Smooth muscle cell (in vitro differentiated cells): ENCODE data around the gene APOL5. TPM values are rescaled to one million over a fixed set of nuclear protein-coding genes. Genes with fewer than 3 reads are reported as not detected.

Source experiments
- DNase-seq: peaks from one replicate; lab custom pipeline; 2025; ENCODE audit not compliant: unreplicated experiment; lab: John Stamatoyannopoulos, UW
- H2AFZ ChIP-seq: fragments of 200-600 bp; sonication (generic); 2 replicates; pipeline ENCODE4 v1.6.0; 2016; ENCODE audit warnings: antibody characterized with exemption, low read depth, mild to moderate bottlenecking
- H3F3A ChIP-seq: fragments of 200-600 bp; sonication (generic); 2 replicates; pipeline ENCODE4 v1.6.0; 2017; ENCODE audit warnings: antibody characterized with exemption, low read depth
- H3K27ac ChIP-seq: fragments of 200-600 bp; sonication (generic); 2 replicates; pipeline ENCODE4 v1.5.1; 2016; ENCODE audit warnings: low read depth, mild to moderate bottlenecking
- H3K27me3 ChIP-seq: fragments of 200-600 bp; sonication (generic); 2 replicates; pipeline ENCODE4 v1.6.1; 2016; ENCODE audit warnings: low read depth, mild to moderate bottlenecking
- H3K36me3 ChIP-seq: fragments of 200-600 bp; sonication (generic); 2 replicates; pipeline ENCODE4 v1.5.1; 2016; ENCODE audit warnings: low read depth
- H3K4me1 ChIP-seq: fragments of 200-600 bp; sonication (generic); 2 replicates; pipeline ENCODE4 v1.5.1; 2016; ENCODE audit warnings: low read depth
- H3K4me2 ChIP-seq: fragments of 200-600 bp; sonication (generic); 2 replicates; pipeline ENCODE4 v1.6.0; 2016; ENCODE audit warnings: mild to moderate bottlenecking
- H3K4me3 ChIP-seq: fragments of 200-600 bp; sonication (generic); 2 replicates; pipeline ENCODE4 v1.5.1; 2016; ENCODE audit warnings: mild to moderate bottlenecking
- H3K79me2 ChIP-seq: fragments of 200-600 bp; sonication (generic); 2 replicates; pipeline ENCODE4 v1.6.0; 2016; ENCODE audit warnings: low read depth, mild to moderate bottlenecking
- H3K9ac ChIP-seq: fragments of 200-600 bp; sonication (generic); 2 replicates; pipeline ENCODE4 v1.6.0; 2016; ENCODE audit warnings: low read depth
- H3K9me3 ChIP-seq: fragments of 200-600 bp; sonication (generic); replicated peaks from 2 replicates; pipeline ENCODE4 v1.5.1; 2016; ENCODE audit warnings: low read depth
- H4K20me1 ChIP-seq: fragments of 200-600 bp; sonication (generic); 2 replicates; pipeline ENCODE4 v1.6.0; 2016; ENCODE audit warnings: low read depth
- WGBS: methylation state at CpG from one replicate; pipeline ENCODE4 v1.1.7; 2016; ENCODE audit warnings: low lambda C conversion rate; 5-methylcytosine and 5-hydroxymethylcytosine counted together
- polyA plus RNA-seq: library from polyadenylated mRNA; unstranded; fragments of >200 nt; fragmentation: Nextera tagmentation; extraction: Ambion mirVana; gene quantifications from 2 replicates; pipeline ENCODE4 v1.2.1, GENCODE V29; 2016
- total RNA-seq: library from RNA; depleted of rRNA; stranded (reverse); fragments of >200 nt; gene quantifications from 2 replicates; pipeline ENCODE4 v1.2.3, GENCODE V29; 2014
- TF ChIP-seq, protein P1 (sequence below): fragments of 200-600 bp; sonication (generic); IDR thresholded peaks from 2 replicates; pipeline ENCODE4 v1.5.1; 2017; ENCODE audit warnings: borderline replicate concordance, mild to moderate bottlenecking, antibody characterized with exemption; ENCODE audit not compliant: insufficient read depth, poor library complexity, severe bottlenecking

The APOL5 gene
- total and polyA plus RNA-seq, 2 experiments from 2014 or later = not detected

DNA sequence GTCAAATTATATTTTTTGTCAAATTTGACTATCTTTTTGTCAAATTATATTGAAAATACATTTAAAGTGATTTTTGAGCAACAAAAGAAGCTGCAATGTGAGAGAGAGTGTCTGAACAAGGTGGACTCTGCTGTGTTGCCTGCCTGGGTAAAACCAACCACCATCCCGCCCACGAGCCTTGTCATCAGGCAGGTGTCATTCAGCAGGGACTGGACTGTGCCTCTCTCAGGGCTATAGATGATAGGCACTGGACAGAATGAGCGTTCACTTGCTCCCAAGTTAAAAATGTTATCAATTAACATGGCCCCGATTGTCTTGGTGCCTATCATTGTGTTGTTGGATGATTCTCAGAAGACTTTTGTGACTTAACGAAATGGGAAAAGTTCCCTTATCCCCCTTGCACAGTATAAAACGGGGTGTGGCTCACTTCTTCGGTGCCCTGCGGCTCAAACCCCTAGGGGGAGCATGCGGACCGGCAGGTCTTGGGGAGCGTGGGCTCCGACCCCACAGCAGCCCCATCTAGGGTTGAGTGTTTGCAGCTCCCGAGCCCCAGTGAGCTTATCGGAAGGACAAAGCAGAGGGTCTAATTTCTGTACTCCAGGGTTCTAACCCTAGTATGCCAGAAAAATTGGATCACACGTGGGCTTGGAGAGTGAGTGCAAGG is 1.7 kb downstream of the APOL5 start:
- Histone ChIP-seq H2AFZ (no peak overlapping the region), H3F3A (no peaks in the 10 kb centered on the region), H3K27me3 (no peaks in the 10 kb centered on the region), H3K9ac (no peak overlapping the region), H4K20me1 (no peaks in the 10 kb centered on the region), H3K4me3 (no peak overlapping the region), H3K4me1 (no peaks in the 10 kb centered on the region), H3K36me3 (no peaks in the 10 kb centered on the region), H3K9me3 (no peaks in the 10 kb centered on the region), H3K4me2 (no peak overlapping the region), H3K27ac (no peak overlapping the region), H3K79me2 (no peaks in the 10 kb centered on the region)
- TF ChIP-seq, protein P1, sequence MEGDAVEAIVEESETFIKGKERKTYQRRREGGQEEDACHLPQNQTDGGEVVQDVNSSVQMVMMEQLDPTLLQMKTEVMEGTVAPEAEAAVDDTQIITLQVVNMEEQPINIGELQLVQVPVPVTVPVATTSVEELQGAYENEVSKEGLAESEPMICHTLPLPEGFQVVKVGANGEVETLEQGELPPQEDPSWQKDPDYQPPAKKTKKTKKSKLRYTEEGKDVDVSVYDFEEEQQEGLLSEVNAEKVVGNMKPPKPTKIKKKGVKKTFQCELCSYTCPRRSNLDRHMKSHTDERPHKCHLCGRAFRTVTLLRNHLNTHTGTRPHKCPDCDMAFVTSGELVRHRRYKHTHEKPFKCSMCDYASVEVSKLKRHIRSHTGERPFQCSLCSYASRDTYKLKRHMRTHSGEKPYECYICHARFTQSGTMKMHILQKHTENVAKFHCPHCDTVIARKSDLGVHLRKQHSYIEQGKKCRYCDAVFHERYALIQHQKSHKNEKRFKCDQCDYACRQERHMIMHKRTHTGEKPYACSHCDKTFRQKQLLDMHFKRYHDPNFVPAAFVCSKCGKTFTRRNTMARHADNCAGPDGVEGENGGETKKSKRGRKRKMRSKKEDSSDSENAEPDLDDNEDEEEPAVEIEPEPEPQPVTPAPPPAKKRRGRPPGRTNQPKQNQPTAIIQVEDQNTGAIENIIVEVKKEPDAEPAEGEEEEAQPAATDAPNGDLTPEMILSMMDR = no peak
- 88% methylated on average over 15 of the region's 15 CpGs for WGBS
- DNase-seq = no peak

DNA sequence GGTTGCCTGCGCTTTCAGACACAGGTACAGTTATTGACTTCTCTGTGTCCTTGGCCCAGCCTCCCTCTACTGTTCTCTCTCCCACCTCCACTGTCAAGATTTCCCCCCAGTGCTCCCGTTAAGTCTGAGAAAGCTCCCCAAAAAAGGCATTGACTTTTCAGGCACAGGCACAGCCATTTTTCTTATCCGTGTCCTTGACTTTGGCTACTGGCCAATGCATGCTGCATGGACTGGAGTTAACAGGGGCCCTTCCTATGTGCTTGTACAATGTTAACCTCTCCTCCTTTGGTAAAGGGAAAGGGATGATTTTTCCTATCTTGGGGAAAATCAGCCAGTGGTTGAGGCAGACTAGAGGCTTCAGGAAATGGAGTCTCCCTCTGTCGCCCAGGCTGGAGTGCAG is 4.3 kb downstream of the APOL5 start:
- WGBS = 78% methylated on average over 4 of the region's 4 CpGs
- no peak overlapping the region for H3K27ac ChIP-seq
- no peak for DNase-seq

DNA sequence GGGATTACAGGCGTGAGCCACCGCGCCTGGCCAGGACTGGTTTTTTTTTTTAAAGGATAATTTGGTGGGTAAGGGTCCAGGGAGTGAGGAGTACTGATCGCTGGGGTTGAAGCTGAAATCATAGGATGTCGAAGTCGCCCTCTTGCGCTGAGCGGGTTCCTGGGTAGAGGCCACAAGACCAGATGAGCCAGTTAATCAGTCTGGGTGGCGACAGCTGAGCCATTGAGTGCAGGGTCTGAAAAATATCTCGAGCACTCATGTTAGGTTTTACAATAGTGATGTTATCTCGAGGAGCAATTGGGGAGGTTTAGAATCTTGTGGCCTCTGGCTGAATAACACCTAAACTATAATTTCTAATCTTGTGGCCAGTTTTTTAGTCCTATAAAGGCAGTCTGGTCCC is 7.8 kb downstream of the APOL5 start:
- DNase-seq = no peak
- Histone ChIP-seq H3K79me2 (no peaks in the 10 kb centered on the region), H3K27ac (no peak overlapping the region), H3K4me1 (no peaks in the 10 kb centered on the region), H2AFZ (no peak overlapping the region), H3F3A (no peaks in the 10 kb centered on the region), H3K9me3 (no peaks in the 10 kb centered on the region), H3K9ac (no peak overlapping the region), H3K27me3 (peaks cover 3% of the 10 kb centered on the region), H3K4me2 (no peak overlapping the region), H3K4me3 (no peak overlapping the region), H4K20me1 (no peaks in the 10 kb centered on the region), H3K36me3 (no peaks in the 10 kb centered on the region)
- TF ChIP-seq, protein P1 = no peak
- 43% methylated on average over 11 of the region's 11 CpGs for WGBS

More for the DNA sequence above, 4.3 kb downstream of the APOL5 start:
- Histone ChIP-seq H3K4me1 (no peaks in the 10 kb centered on the region), H4K20me1 (no peaks in the 10 kb centered on the region), H3K79me2 (no peaks in the 10 kb centered on the region), H2AFZ (no peak overlapping the region), H3K4me3 (no peak overlapping the region), H3K9me3 (no peaks in the 10 kb centered on the region), H3K36me3 (no peaks in the 10 kb centered on the region), H3F3A (no peaks in the 10 kb centered on the region), H3K27me3 (no peaks in the 10 kb centered on the region), H3K4me2 (no peak overlapping the region), H3K9ac (no peak overlapping the region)
- TF ChIP-seq, protein P1 = no peak

DNA sequence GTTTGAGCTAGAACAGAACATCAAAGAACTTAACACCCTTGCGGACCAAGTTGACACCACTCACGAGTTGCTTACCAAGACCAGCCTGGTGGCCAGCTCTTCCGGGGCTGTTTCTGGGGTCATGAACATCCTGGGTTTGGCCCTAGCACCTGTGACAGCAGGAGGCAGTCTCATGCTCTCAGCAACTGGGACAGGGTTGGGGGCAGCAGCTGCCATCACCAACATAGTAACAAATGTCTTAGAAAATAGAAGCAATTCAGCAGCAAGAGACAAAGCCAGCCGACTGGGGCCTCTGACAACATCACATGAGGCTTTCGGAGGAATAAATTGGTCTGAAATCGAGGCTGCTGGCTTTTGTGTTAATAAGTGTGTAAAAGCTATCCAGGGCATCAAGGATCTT is 8.7 kb downstream of the APOL5 start:
- no peak overlapping the region for H2AFZ ChIP-seq
- no peak overlapping the region for H3K4me3 ChIP-seq
- H3K36me3 ChIP-seq = no peaks in the 10 kb centered on the region
- H3K79me2 ChIP-seq = no peaks in the 10 kb centered on the region
- H3F3A ChIP-seq = no peaks in the 10 kb centered on the region
- H3K9me3 ChIP-seq = no peaks in the 10 kb centered on the region
- 82% methylated on average over 6 of the region's 6 CpGs for WGBS
- TF ChIP-seq, protein P1 = no peak
- no peak overlapping the region for H3K4me2 ChIP-seq
- no peaks in the 10 kb centered on the region for H4K20me1 ChIP-seq
- no peak overlapping the region for H3K9ac ChIP-seq
- no peak for DNase-seq
- no peak overlapping the region for H3K27ac ChIP-seq
- no peaks in the 10 kb centered on the region for H3K4me1 ChIP-seq
- peaks cover 3% of the 10 kb centered on the region for H3K27me3 ChIP-seq
